Neural progenitor cell (in vitro differentiated cells): Measurements from ENCODE around the gene EFCAB11. TPM values are rescaled to one million over a fixed set of nuclear protein-coding genes. Genes with fewer than 3 reads are reported as not detected.

ENCODE experiments used
- DNase-seq: peaks from one replicate; pipeline ENCODE4 v3.0.0-alpha.2; 2016; ENCODE audit warnings: low spot score
- H2AFZ ChIP-seq: fragments of 200-600 bp; sonication (generic); replicated peaks from 2 replicates; pipeline ENCODE4 v1.6.1; 2016; ENCODE audit warnings: antibody characterized with exemption
- H3F3A ChIP-seq: fragments of 200-600 bp; sonication (generic); 2 replicates; pipeline ENCODE4 v1.6.1; 2016; ENCODE audit warnings: antibody characterized with exemption, low read depth
- H3K27ac ChIP-seq: fragments of 200-600 bp; sonication (generic); 2 replicates; pipeline ENCODE4 v1.5.1; 2016; ENCODE audit warnings: mild to moderate bottlenecking
- H3K27me3 ChIP-seq: fragments of 200-600 bp; sonication (generic); 2 replicates; pipeline ENCODE4 v1.6.1; 2016; ENCODE audit warnings: mild to moderate bottlenecking, moderate library complexity
- H3K36me3 ChIP-seq: fragments of 200-600 bp; sonication (generic); 2 replicates; pipeline ENCODE4 v1.5.1; 2016
- H3K4me1 ChIP-seq: fragments of 200-600 bp; sonication (generic); 2 replicates; pipeline ENCODE4 v1.6.1; 2016; ENCODE audit warnings: mixed run types
- H3K4me2 ChIP-seq: fragments of 200-600 bp; sonication (generic); 2 replicates; pipeline ENCODE4 v1.6.1; 2016
- H3K4me3 ChIP-seq: fragments of 200-600 bp; sonication (generic); 2 replicates; pipeline ENCODE4 v1.5.1; 2016
- H3K79me2 ChIP-seq: fragments of 200-600 bp; sonication (generic); 2 replicates; pipeline ENCODE4 v1.6.1; 2016; ENCODE audit warnings: low read depth
- H3K9ac ChIP-seq: fragments of 200-600 bp; sonication (generic); 2 replicates; pipeline ENCODE4 v1.6.1; 2016
- H3K9me3 ChIP-seq: fragments of 200-600 bp; sonication (generic); 2 replicates; pipeline ENCODE4 v1.5.1; 2016; ENCODE audit warnings: low read depth
- H4K20me1 ChIP-seq: fragments of 200-600 bp; sonication (generic); 2 replicates; pipeline ENCODE4 v1.6.1; 2016; ENCODE audit warnings: low read depth
- H3K27ac Mint-ChIP-seq: 3 replicates; pipeline ENCODE4 v1.8.0; 2021; ENCODE audit warnings: mixed read lengths
- H3K27me3 Mint-ChIP-seq: 2 replicates; pipeline ENCODE4 v1.8.0; 2022; ENCODE audit warnings: low read depth, mild to moderate bottlenecking, inconsistent platforms, moderate library complexity, mixed read lengths; ENCODE audit not compliant: insufficient read depth
- H3K36me3 Mint-ChIP-seq: 3 replicates; pipeline ENCODE4 v1.8.0; 2021; ENCODE audit warnings: mixed read lengths
- H3K4me1 Mint-ChIP-seq: 3 replicates; pipeline ENCODE4 v1.8.0; 2021; ENCODE audit warnings: mixed read lengths
- H3K4me3 Mint-ChIP-seq: 3 replicates; pipeline ENCODE4 v1.8.0; 2021; ENCODE audit warnings: mild to moderate bottlenecking, moderate library complexity, mixed read lengths
- H3K9me3 Mint-ChIP-seq: 3 replicates; pipeline ENCODE4 v1.8.0; 2020; ENCODE audit warnings: mixed read lengths
- CTCF ChIP-seq: fragments of 200-600 bp; sonication (generic); IDR thresholded peaks from 2 replicates; pipeline ENCODE4 v1.5.1; 2017; ENCODE audit warnings: antibody characterized with exemption, mild to moderate bottlenecking
- EZH2 ChIP-seq: fragments of 200-600 bp; sonication (generic); IDR thresholded peaks from 2 replicates; pipeline ENCODE4 v1.6.1; 2017; ENCODE audit warnings: antibody characterized with exemption, mild to moderate bottlenecking, moderate library complexity
- EZH2phosphoT487 ChIP-seq: fragments of 200-600 bp; sonication (generic); IDR thresholded peaks from 2 replicates; pipeline ENCODE4 v1.6.1; 2017; ENCODE audit warnings: antibody characterized with exemption
- total RNA-seq: library from RNA; depleted of rRNA; stranded (reverse); fragments of >200 nt; gene quantifications from 2 replicates; pipeline ENCODE4 v1.2.3, GENCODE V29; 2015; ENCODE audit warnings: low replicate concordance

The EFCAB11 gene
- total RNA-seq, 1 donor from 2014 or later: 27.6 TPM

DNA sequence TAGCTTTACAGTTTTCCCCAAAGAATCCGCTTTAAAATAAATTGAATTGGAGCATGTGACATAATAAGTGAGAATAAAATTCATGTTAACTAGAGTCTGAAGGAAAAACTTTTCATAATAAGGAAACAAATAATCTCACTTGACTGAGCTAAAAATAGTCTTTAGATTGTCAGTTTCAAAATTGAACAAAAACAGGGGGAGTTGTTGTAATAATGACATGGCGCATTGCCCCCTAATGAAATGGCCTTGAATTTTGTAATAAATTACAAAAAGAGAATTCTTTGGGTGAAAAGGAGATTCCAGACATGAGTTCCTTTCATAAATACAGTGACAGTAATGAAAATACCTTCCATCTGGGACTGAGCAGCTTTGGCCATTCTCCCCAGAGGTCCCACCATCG, 178.6 kb downstream of the EFCAB11 start:
- no peak for DNase-seq
- Mint-ChIP-seq H3K4me3 (no peak overlapping the region), H3K9me3 (no peaks in the 10 kb centered on the region), H3K27me3 (peaks cover 3% of the 10 kb centered on the region), H3K36me3 (no peaks in the 10 kb centered on the region), H3K27ac (no peak overlapping the region), H3K4me1 (peaks cover 11% of the 10 kb centered on the region)
- no peaks in the 10 kb centered on the region for H3K36me3 ChIP-seq
- H3K27ac ChIP-seq: no peak overlapping the region
- H3F3A ChIP-seq: no peaks in the 10 kb centered on the region
- H4K20me1 ChIP-seq: no peaks in the 10 kb centered on the region
- H3K9me3 ChIP-seq: no peaks in the 10 kb centered on the region
- no peak overlapping the region for H3K4me2 ChIP-seq
- H3K79me2 ChIP-seq: no peaks in the 10 kb centered on the region
- H3K9ac ChIP-seq: no peak overlapping the region
- no peak overlapping the region for H3K4me3 ChIP-seq
- TF ChIP-seq CTCF: no peak
- TF ChIP-seq EZH2phosphoT487: no peak
- no peak for TF ChIP-seq EZH2
- peaks cover 20% of the 10 kb centered on the region for H3K4me1 ChIP-seq
- no peaks in the 10 kb centered on the region for H3K27me3 ChIP-seq
- no peak overlapping the region for H2AFZ ChIP-seq

DNA sequence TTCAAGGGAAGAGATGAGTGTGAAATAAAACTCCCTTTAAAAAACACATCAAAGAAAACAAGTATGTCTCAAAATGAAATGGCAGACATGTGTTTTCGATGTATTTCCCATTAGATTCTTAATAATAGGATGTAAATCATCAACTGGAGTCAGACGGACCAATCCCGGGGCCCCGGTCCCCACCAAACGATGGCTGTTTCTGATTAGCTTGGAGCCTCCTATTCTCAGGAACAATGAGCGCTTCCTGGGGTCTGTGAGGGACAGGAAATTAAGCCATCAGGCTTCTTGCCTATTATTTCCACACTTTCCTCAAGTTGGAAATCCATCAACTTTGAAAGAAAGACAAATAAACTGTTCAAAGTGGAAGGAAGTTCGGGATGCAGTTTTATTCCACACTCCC, 179.4 kb downstream of the EFCAB11 start:
- H3K4me3 ChIP-seq: no peak overlapping the region
- no peaks in the 10 kb centered on the region for H3K79me2 ChIP-seq
- no peaks in the 10 kb centered on the region for H3K27me3 ChIP-seq
- no peak overlapping the region for H3K27ac Mint-ChIP-seq
- no peak overlapping the region for H3K27ac ChIP-seq
- DNase-seq: no peak
- H3K4me2 ChIP-seq: peak overlapping the region; percentile 7
- no peaks in the 10 kb centered on the region for H3K36me3 Mint-ChIP-seq
- no peaks in the 10 kb centered on the region for H3K9me3 ChIP-seq
- no peak overlapping the region for H2AFZ ChIP-seq
- H3K4me3 Mint-ChIP-seq: no peak overlapping the region
- peaks cover 3% of the 10 kb centered on the region for H3K27me3 Mint-ChIP-seq
- peaks cover 20% of the 10 kb centered on the region for H3K4me1 ChIP-seq
- peaks cover 11% of the 10 kb centered on the region for H3K4me1 Mint-ChIP-seq
- no peaks in the 10 kb centered on the region for H3F3A ChIP-seq
- TF ChIP-seq EZH2phosphoT487: no peak
- TF ChIP-seq EZH2: no peak
- TF ChIP-seq CTCF: no peak
- no peaks in the 10 kb centered on the region for H4K20me1 ChIP-seq
- no peaks in the 10 kb centered on the region for H3K36me3 ChIP-seq
- H3K9ac ChIP-seq: no peak overlapping the region
- H3K9me3 Mint-ChIP-seq: no peaks in the 10 kb centered on the region

DNA sequence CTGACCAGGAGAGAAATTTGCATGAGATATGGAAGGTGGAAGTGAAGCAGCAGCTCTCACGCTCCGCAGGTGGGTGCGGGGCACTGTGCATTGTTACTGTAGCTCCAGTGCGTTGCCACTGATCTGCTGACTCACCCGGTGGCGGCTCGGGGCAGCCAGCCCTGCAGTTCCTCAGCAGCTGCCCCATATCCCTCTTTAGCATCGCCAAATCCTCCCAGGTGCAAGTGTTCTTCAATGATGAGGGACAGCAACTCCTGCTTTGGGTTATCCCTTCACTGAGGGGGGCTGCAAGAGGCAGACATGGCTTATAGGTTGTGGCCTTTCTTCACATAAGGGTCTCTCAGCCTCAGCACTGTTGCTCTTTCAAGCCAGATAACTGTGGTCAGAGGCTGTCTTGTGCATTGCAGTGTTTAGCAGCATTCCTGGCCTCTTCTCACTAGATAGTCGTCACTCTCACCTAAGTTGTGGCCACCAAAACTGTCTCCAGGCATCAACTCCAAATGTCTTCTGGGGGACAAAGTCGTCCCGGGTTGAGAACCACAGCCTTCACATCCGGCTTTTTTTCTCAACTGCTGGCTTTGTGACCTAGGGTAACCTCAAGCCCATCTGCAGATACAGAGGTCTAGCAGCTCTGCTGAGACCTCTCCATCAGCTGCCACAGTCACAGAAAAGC, 180.8 kb downstream of the EFCAB11 start:
- no peaks in the 10 kb centered on the region for H3K79me2 ChIP-seq
- no peaks in the 10 kb centered on the region for H3F3A ChIP-seq
- no peak overlapping the region for H3K9ac ChIP-seq
- H3K27ac ChIP-seq: no peak overlapping the region
- H3K36me3 Mint-ChIP-seq: no peaks in the 10 kb centered on the region
- no peaks in the 10 kb centered on the region for H3K36me3 ChIP-seq
- no peak overlapping the region for H3K4me2 ChIP-seq
- no peak overlapping the region for H3K4me3 Mint-ChIP-seq
- H3K9me3 Mint-ChIP-seq: no peaks in the 10 kb centered on the region
- peak overlapping the region; percentile 62 for H3K27ac Mint-ChIP-seq
- DNase-seq: peak; percentile 51
- no peaks in the 10 kb centered on the region for H3K27me3 ChIP-seq
- peak overlapping the region; percentile 15 for H2AFZ ChIP-seq
- TF ChIP-seq EZH2: no peak
- TF ChIP-seq EZH2phosphoT487: no peak
- TF ChIP-seq CTCF: no peak
- peaks cover 3% of the 10 kb centered on the region for H3K27me3 Mint-ChIP-seq
- no peak overlapping the region for H3K4me3 ChIP-seq
- H3K9me3 ChIP-seq: no peaks in the 10 kb centered on the region
- H3K4me1 Mint-ChIP-seq: peaks cover 11% of the 10 kb centered on the region
- H4K20me1 ChIP-seq: no peaks in the 10 kb centered on the region
- peaks cover 20% of the 10 kb centered on the region for H3K4me1 ChIP-seq
